ENCODE measurements around the gene MED7. TPM values are rescaled to one million over a fixed set of nuclear protein-coding genes. Genes with fewer than 3 reads are reported as not detected.

MED7 gene
- total and polyA plus RNA-seq, 2 experiments from 2014 or later: 15.8 to 22.2 TPM

GRCh38 chr5:157137691-157138090, 5.0 kb downstream of the MED7 start:
- in situ Hi-C loops (cut with MboI): no loop called here
- no peak overlapping the region for H3K27ac ChIP-seq
- 0 out of 2 replicates have a peak, but pooled peaks cover 8% of the 10 kb centered on the region for H3F3A ChIP-seq (ENCODE audit: insufficient read depth)
- 98% methylated on average over 6 of the region's 6 CpGs for WGBS, 2 experiments (ENCODE audit: low coverage in 1 of 2, low lambda C conversion rate in 2 of 2, missing lambda C conversion rate in 2 of 2)
- H3K4me2 ChIP-seq (ENCODE audit: unreplicated experiment): no peak overlapping the region
- H3K4me3 ChIP-seq: no peak overlapping the region
- H4K20me1 ChIP-seq (ENCODE audit: insufficient read depth): no peaks in the 10 kb centered on the region
- H3K4me1 ChIP-seq (ENCODE audit: insufficient read depth): peaks cover 6% of the 10 kb centered on the region; the same call in 1 of the 2 replicates
- H2AFZ ChIP-seq: no peak overlapping the region
- H3K36me3 ChIP-seq (ENCODE audit: low read depth): peaks cover 11% of the 10 kb centered on the region; the same call in 1 of the 2 replicates
- H3K9me3 ChIP-seq (ENCODE audit: low read depth): no peaks in the 10 kb centered on the region
- H3K79me2 ChIP-seq (ENCODE audit: insufficient read depth): peaks cover 55% of the 10 kb centered on the region
- no peaks in the 10 kb centered on the region for H3K9me2 ChIP-seq (ENCODE audit: insufficient read depth)
- H3K27me3 ChIP-seq (replicated peaks; ENCODE audit: insufficient read depth): no peaks in the 10 kb centered on the region
- TF ChIP-seq EZH2 (IDR thresholded peaks at IDR 0.05; ENCODE audit: insufficient read depth, poor library complexity, severe bottlenecking) (no peak), EZH2phosphoT487 (IDR thresholded peaks at IDR 0.05; ENCODE audit: insufficient read depth, low read depth) (no peak)
- DNase-seq: peak; percentile 44
- H3K9ac ChIP-seq: no peak overlapping the region

GRCh38 chr5:157132281-157132612, 10.4 kb downstream of the MED7 start:
- no peak overlapping the region for H3K27ac ChIP-seq
- 14 to 15% methylated on average over 1 of the region's 1 CpG for WGBS, 2 experiments (ENCODE audit: low coverage in 1 of 2, low lambda C conversion rate in 2 of 2, missing lambda C conversion rate in 2 of 2)
- no peak overlapping the region for H3K4me2 ChIP-seq (ENCODE audit: unreplicated experiment)
- H3K4me3 ChIP-seq: no peak overlapping the region
- H3K27me3 ChIP-seq (replicated peaks; ENCODE audit: insufficient read depth): no peaks in the 10 kb centered on the region
- no peak overlapping the region for H2AFZ ChIP-seq
- in situ Hi-C loops (cut with MboI): no loop called here
- H4K20me1 ChIP-seq (ENCODE audit: insufficient read depth): no peaks in the 10 kb centered on the region
- no peaks in the 10 kb centered on the region for H3F3A ChIP-seq (ENCODE audit: insufficient read depth)
- no peaks in the 10 kb centered on the region for H3K36me3 ChIP-seq (ENCODE audit: low read depth)
- 0 out of 2 replicates have a peak, but pooled peaks cover 2% of the 10 kb centered on the region for H3K79me2 ChIP-seq (ENCODE audit: insufficient read depth)
- TF ChIP-seq EZH2phosphoT487 (IDR thresholded peaks at IDR 0.05; ENCODE audit: insufficient read depth, low read depth) (no peak), EZH2 (IDR thresholded peaks at IDR 0.05; ENCODE audit: insufficient read depth, poor library complexity, severe bottlenecking) (no peak)
- no peaks in the 10 kb centered on the region for H3K9me3 ChIP-seq (ENCODE audit: low read depth)
- no peak overlapping the region for H3K9ac ChIP-seq
- DNase-seq: no peak
- H3K4me1 ChIP-seq (ENCODE audit: insufficient read depth): no peaks in the 10 kb centered on the region
- no peaks in the 10 kb centered on the region for H3K9me2 ChIP-seq (ENCODE audit: insufficient read depth)

- Histone ChIP-seq H4K20me1 (ENCODE audit: insufficient read depth) (no peaks in the 10 kb centered on the region), H3K9me2 (ENCODE audit: insufficient read depth) (no peaks in the 10 kb centered on the region), H3K79me2 (ENCODE audit: insufficient read depth) (no peaks in the 10 kb centered on the region), H3K9me3 (ENCODE audit: low read depth) (no peaks in the 10 kb centered on the region), H2AFZ (no peak overlapping the region), H3F3A (ENCODE audit: insufficient read depth) (no peaks in the 10 kb centered on the region), H3K4me3 (no peak overlapping the region), H3K4me1 (ENCODE audit: insufficient read depth) (no peaks in the 10 kb centered on the region), H3K4me2 (ENCODE audit: unreplicated experiment) (no peak overlapping the region), H3K9ac (no peak overlapping the region), H3K27me3 (replicated peaks; ENCODE audit: insufficient read depth) (no peaks in the 10 kb centered on the region), H3K27ac (no peak overlapping the region), H3K36me3 (ENCODE audit: low read depth) (no peaks in the 10 kb centered on the region)
- no peak for DNase-seq
- in situ Hi-C loops (cut with MboI): no loop called here
- WGBS, 2 experiments (ENCODE audit: low coverage in 1 of 2, low lambda C conversion rate in 2 of 2, missing lambda C conversion rate in 2 of 2): 77 to 80% methylated on average over 7 of the region's 7 CpGs
- TF ChIP-seq EZH2 (IDR thresholded peaks at IDR 0.05; ENCODE audit: insufficient read depth, poor library complexity, severe bottlenecking): no peak
- no peak for TF ChIP-seq EZH2phosphoT487 (IDR thresholded peaks at IDR 0.05; ENCODE audit: insufficient read depth, low read depth)
These were observed 11.7 kb downstream of the MED7 start for GRCh38 chr5:157130925-157131324.

DNA sequence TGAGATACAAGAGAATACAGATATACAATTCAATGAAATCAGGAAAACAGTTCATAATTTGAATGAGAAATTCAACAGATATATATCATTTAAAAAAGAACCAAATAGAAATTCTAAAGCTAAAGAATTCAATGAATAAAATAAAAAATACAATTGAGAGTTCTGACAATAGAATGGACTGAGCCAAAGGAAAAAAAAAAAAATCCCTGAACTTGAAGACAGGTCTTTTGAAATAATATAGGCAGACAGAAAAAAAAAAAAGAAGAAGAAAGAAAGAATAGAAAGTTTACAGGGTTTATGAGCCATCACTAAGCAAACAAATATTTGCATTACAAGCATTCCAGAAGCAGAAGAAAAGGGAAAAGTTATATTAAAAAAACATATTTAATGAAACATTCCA, 21.0 kb downstream of the MED7 start:
- Histone ChIP-seq H3K9ac (no peak overlapping the region), H2AFZ (no peak overlapping the region)
- no peak for DNase-seq

GRCh38 chr5:157120102-157120501, 22.6 kb downstream of the MED7 start:
- no peaks in the 10 kb centered on the region for H3K9me2 ChIP-seq (ENCODE audit: insufficient read depth)
- no peak overlapping the region for H2AFZ ChIP-seq
- H4K20me1 ChIP-seq (ENCODE audit: insufficient read depth): no peaks in the 10 kb centered on the region
- no peaks in the 10 kb centered on the region for H3K79me2 ChIP-seq (ENCODE audit: insufficient read depth)
- no peaks in the 10 kb centered on the region for H3K9me3 ChIP-seq (ENCODE audit: low read depth)
- 30 to 38% methylated on average over 1 of the region's 1 CpG for WGBS, 2 experiments (ENCODE audit: low coverage in 1 of 2, low lambda C conversion rate in 2 of 2, missing lambda C conversion rate in 2 of 2)
- H3K27me3 ChIP-seq (replicated peaks; ENCODE audit: insufficient read depth): no peaks in the 10 kb centered on the region
- no peaks in the 10 kb centered on the region for H3K4me1 ChIP-seq (ENCODE audit: insufficient read depth)
- H3K27ac ChIP-seq: no peak overlapping the region
- H3K36me3 ChIP-seq (ENCODE audit: low read depth): no peaks in the 10 kb centered on the region
- H3F3A ChIP-seq (ENCODE audit: insufficient read depth): no peaks in the 10 kb centered on the region
- H3K9ac ChIP-seq: no peak overlapping the region
- H3K4me3 ChIP-seq: no peak overlapping the region
- in situ Hi-C loops (cut with MboI): no loop called here
- no peak overlapping the region for H3K4me2 ChIP-seq (ENCODE audit: unreplicated experiment)
- TF ChIP-seq EZH2 (IDR thresholded peaks at IDR 0.05; ENCODE audit: insufficient read depth, poor library complexity, severe bottlenecking) (no peak), EZH2phosphoT487 (IDR thresholded peaks at IDR 0.05; ENCODE audit: insufficient read depth, low read depth) (no peak)
- DNase-seq: no peak

More for the DNA sequence above, 21.0 kb downstream of the MED7 start:
- Histone ChIP-seq H3K9me3 (ENCODE audit: low read depth) (no peaks in the 10 kb centered on the region), H3K4me1 (ENCODE audit: insufficient read depth) (no peaks in the 10 kb centered on the region), H3K9me2 (ENCODE audit: insufficient read depth) (no peaks in the 10 kb centered on the region), H3K27ac (no peak overlapping the region), H3K27me3 (replicated peaks; ENCODE audit: insufficient read depth) (no peaks in the 10 kb centered on the region), H3F3A (ENCODE audit: insufficient read depth) (no peaks in the 10 kb centered on the region), H4K20me1 (ENCODE audit: insufficient read depth) (no peaks in the 10 kb centered on the region), H3K4me2 (ENCODE audit: unreplicated experiment) (no peak overlapping the region), H3K79me2 (ENCODE audit: insufficient read depth) (no peaks in the 10 kb centered on the region), H3K4me3 (no peak overlapping the region), H3K36me3 (ENCODE audit: low read depth) (no peaks in the 10 kb centered on the region)
- TF ChIP-seq EZH2 (IDR thresholded peaks at IDR 0.05; ENCODE audit: insufficient read depth, poor library complexity, severe bottlenecking): no peak
- no peak for TF ChIP-seq EZH2phosphoT487 (IDR thresholded peaks at IDR 0.05; ENCODE audit: insufficient read depth, low read depth)
- in situ Hi-C loops (cut with MboI): no loop called here

Measured in GM23248 (cell line).